Upper lobe of left lung (tissue), 4 donors: ENCODE measurements around the gene COL7A1.

Source experiments
- CTCF ChIP-seq, 6 experiments: fragments of 450-650 bp in 4 of 6; fragments of 200-600 bp in 2 of 6; sonication (generic) in 2 of 6; IDR thresholded peaks; one replicate each; pipeline ENCODE4 v1.5.1; 2016 to 2019; ENCODE audit warnings: antibody characterized with exemption in 6 of 6
- EP300 ChIP-seq, 4 donors: sonication (generic); formaldehyde crosslinking; IDR thresholded peaks; one replicate each; pipeline ENCODE4 v1.5.1; 2017; ENCODE audit warnings: antibody characterized with exemption in 4 of 4, control low read depth in 2 of 4
- POLR2A ChIP-seq, 4 donors: fragments of 450-650 bp; IDR thresholded peaks; one replicate each; pipeline ENCODE4 v1.5.1; 2016 to 2017; ENCODE audit warnings: antibody characterized with exemption in 4 of 4, mild to moderate bottlenecking in 2 of 4
- POLR2AphosphoS5 ChIP-seq, 2 donors: sonication (generic); formaldehyde crosslinking; IDR thresholded peaks; one replicate each; pipeline ENCODE4 v1.5.1; 2017; ENCODE audit warnings: antibody characterized with exemption in 2 of 2

- TF ChIP-seq CTCF (IDR thresholded peaks at IDR 0.05) (no peak), POLR2AphosphoS5 (IDR thresholded peaks at IDR 0.05) (no peak), POLR2A (IDR thresholded peaks at IDR 0.05) (no peak), EP300 (IDR thresholded peaks at IDR 0.05) (no peak)
Observed at GRCh38 chr3:48565591-48566400, 29.3 kb downstream of the COL7A1 start.
